ENCODE results near the gene CD1C. TPM values are rescaled to one million over a fixed set of nuclear protein-coding genes. Genes with fewer than 3 reads are reported as not detected.
"Not testable (repeated sequence)": the region's sequence is repeated elsewhere in the genome, so short reads cannot be mapped to it uniquely, and the experiment has no call there.

The CD1C gene
- polyA plus RNA-seq, 4 donors = 0.90 to 1.8 (median 1.2) TPM

GRCh38 chr1:158327481-158327880 is 37.8 kb downstream of the CD1C start:
- no peak for DNase-seq (ENCODE audit: low read depth in 4 of 4, low spot score in 2 of 4)

DNA sequence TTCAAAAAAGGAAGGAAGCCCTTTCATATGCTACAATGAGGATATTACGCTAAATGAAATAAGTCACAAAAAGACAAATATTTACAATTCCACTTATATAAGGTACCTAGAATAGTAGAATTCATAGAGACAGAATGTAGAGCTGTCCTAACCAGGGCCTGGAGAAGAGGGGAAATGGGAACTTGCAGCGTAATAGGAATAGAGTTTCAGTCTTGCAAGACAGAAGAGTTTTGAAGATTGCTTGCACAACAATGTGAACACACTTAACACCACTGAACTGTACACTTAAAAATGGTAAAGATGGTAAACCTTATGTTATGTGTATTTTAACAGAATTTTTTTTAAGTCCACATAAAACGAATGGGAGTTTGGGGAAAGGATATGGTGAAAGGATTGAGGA is 38.7 kb downstream of the CD1C start:
- DNase-seq (ENCODE audit: low read depth in 4 of 4, low spot score in 2 of 4) = no peak

DNA sequence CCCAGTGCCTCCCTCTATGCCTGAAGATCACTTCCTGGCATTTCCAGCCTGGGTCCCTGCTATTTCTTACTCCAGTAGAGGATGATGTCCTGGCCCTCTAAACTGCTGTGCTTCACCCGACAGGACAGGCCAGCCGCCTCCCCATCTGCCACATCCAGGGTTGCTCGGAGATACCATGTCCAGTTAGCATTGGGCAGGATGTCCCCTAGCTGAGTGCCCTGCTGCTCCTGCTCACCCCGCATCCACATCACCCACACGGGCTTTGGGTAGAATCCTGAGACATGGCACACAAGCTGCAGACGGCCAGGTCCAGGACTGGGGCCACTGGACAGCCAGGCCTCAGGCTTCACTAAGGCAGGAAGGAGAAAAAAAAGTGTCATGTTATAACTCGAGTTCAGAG is 39.6 kb downstream of the CD1C start:
- no peak for DNase-seq (ENCODE audit: low read depth in 4 of 4, low spot score in 2 of 4)

GRCh38 chr1:158329733-158330132 is 40.0 kb downstream of the CD1C start:
- DNase-seq (ENCODE audit: low read depth in 4 of 4, low spot score in 2 of 4) = no peak

GRCh38 chr1:158330391-158331105 is 40.8 kb downstream of the CD1C start:
- no peak for DNase-seq (ENCODE audit: low read depth in 4 of 4, low spot score in 2 of 4)

DNA sequence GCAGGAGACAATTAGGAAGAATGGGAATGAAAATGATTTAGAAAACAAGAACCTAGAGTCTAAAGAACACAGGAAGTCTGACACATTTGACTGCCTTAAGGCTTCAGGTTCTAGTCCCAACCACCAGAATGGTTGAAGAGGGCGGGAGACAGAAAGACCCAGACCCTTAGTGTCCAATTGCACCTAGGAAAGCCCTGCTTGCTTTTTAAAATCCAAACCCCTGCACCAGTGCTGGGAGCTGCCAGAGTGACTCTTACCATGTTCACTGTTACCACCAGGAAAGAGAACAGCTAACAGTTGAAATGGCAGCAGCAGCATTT is 41.3 kb downstream of the CD1C start:
- no peak for DNase-seq (ENCODE audit: low read depth in 4 of 4, low spot score in 2 of 4)

GRCh38 chr1:158331481-158332150 is 41.9 kb downstream of the CD1C start, which contains the start of gene CD1B:
Gene CD1B, minus strand, starts transcription at chr1:158331531. Its CDS starts 108 bp downstream, at chr1:158331423.
- no peak for DNase-seq (ENCODE audit: low read depth in 4 of 4, low spot score in 2 of 4)

GRCh38 chr1:158333405-158334155 is 43.9 kb downstream of the CD1C start:
- no peak for DNase-seq (ENCODE audit: low read depth in 4 of 4, low spot score in 2 of 4)

DNA sequence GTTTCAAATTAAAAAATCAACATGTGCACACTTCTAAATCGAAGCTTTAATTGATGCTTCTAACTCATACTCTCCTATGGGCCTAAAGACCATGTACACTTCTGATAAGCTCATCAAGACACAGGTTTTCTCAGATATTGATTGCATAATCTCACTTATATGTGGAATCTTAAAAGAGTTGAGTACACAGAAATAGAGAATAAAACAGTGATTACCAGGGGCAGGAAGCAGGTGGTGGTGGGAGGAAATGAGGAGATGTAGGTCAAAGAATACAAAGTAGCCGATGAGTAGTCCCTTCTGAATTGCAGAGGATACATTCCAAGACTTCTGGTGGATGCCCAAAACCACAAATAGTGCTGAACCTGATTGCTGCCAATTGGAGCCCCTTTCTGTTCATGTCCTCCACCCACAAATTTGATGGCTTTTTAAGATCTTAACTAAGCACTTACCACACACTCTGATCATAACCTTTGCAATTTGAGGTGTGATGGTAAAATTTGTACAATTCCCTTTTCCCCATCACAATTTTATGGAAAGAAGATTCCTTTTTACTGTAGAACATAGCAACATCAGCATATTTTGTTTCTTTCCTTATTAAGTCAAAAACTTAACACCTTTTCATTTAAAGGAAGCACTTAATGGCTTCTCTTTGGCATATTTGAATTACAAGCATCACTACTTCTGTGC is 44.9 kb downstream of the CD1C start:
- no peak for DNase-seq (ENCODE audit: low read depth in 4 of 4, low spot score in 2 of 4)

- DNase-seq (ENCODE audit: low read depth in 4 of 4, low spot score in 2 of 4) = no peak
Measured at GRCh38 chr1:158335213-158335532, 45.5 kb downstream of the CD1C start.

DNA sequence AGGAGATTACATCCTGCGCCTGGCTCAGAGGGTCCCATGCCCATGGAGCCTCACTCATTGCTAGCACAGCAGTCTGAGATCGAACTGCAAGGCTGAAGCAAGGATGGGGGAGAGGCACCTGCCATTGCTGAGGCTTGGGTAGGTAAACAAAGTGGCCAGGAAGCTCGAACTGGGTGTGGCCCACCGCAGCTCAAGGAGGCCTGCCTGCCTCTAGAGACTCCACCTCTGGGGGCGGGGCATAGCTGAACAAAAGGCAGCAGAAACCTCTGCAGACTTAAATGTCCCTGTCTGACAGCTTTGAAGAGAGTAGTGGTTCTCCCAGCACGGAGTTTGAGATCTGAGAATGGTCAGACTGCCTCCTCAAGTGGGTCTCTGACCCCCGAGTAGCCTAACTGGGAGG is 46.7 kb downstream of the CD1C start:
- not testable (repeated sequence) for DNase-seq (ENCODE audit: low read depth in 4 of 4, low spot score in 2 of 4)

Other genes starting within 250 kb of the CD1C start
- gene CD1D, start 109.0 kb upstream of the CD1C start, polyA plus RNA-seq (ENCODE audit: insufficient read length in 4 of 4) = 1 to 10 TPM; 5.4 to 7.6 (median 6.0) TPM
- not detected for gene CD1A, start 35.5 kb upstream of the CD1C start, polyA plus RNA-seq (ENCODE audit: insufficient read length in 4 of 4)
- not detected for gene CD1B, start 41.6 kb downstream of the CD1C start, polyA plus RNA-seq (ENCODE audit: insufficient read length in 4 of 4)
- gene CD1E, start 64.0 kb downstream of the CD1C start, polyA plus RNA-seq (ENCODE audit: insufficient read length in 4 of 4) = under 1 TPM in 1 of 4 donors, not detected in 3; 0.13 TPM
- not detected for gene OR10T2, start 109.5 kb downstream of the CD1C start, polyA plus RNA-seq (ENCODE audit: insufficient read length in 4 of 4)
- under 1 TPM in 1 of 4 donors, not detected in 3; 0.05 TPM for gene OR10K2, start 136.3 kb downstream of the CD1C start, polyA plus RNA-seq (ENCODE audit: insufficient read length in 4 of 4)
- under 1 TPM in 1 of 4 donors, not detected in 3; 0.05 TPM for gene OR10K1, start 171.9 kb downstream of the CD1C start, polyA plus RNA-seq (ENCODE audit: insufficient read length in 4 of 4)
- not detected for gene OR10R2, start 182.3 kb downstream of the CD1C start, polyA plus RNA-seq (ENCODE audit: insufficient read length in 4 of 4)